Activated gamma-delta T cell treated with anti-CD3 and anti-CD28 coated beads, Interleukin-2, amount 50 U/mL, for 16 hours (primary cell): ENCODE results near the gene CNNM1.

Experiments used
- DNase-seq: peaks from one replicate; pipeline ENCODE4 v3.0.0-alpha.2; 2020; ENCODE audit warnings: low read depth

Gene CNNM1

DNA sequence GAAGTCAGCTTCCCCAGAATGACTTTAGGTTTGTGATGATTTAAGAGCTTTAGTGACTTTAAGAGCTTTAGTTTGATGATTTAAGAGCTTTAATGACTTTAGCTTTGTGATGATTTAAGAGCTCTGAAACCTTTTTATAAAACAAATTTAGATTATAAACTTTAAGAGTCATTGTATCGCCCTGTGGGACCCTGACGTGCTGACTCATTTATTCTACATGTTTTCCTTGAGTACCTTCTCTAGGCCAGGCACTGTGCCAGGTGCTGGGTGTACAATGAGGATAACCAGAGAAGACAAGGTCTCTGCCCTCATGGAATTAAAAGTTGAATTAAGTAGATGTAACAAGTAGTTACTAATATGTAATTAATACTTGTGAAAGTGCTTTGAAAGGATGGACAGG lies 45.4 kb downstream of the CNNM1 start:
- DNase-seq = no peak

DNA sequence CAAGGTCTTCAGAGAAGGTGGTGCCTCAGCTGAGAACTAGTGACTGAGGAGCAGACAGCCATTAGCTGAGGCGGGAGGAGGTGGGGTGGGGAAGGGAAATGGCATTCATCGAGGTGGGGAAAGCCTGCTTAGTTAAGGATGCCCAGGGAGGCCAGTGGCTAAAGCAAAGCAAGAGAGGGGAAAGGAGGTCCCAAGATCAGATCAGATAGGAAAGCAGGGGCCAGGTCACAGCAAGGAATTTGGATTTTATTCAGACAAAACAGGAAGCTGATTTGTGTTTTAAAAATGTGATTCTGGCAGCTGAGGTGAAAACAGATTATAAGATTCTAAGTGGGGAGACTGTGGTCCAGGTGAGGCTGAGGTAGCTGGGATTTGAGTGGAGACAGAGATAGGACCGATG lies 45.8 kb downstream of the CNNM1 start:
- no peak for DNase-seq

DNA sequence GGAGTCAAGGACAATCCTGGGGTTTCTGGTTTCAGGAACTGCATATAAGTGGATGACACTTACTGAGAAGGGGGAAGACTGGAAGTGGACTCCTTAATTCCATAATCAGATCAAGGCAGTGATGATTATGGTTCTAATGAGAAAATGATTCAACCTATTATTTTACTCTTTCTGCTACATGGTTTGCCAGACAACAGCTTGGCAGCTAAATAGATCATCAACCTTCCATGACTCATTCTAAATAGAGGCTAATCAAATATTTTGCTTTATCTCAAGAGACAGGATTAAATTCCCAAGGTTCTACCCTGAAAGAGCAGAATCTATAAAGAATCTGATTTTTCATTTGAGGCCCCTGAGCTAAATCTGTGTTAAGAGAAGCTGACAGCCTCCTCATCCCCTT lies 46.3 kb downstream of the CNNM1 start:
- DNase-seq = no peak

DNA sequence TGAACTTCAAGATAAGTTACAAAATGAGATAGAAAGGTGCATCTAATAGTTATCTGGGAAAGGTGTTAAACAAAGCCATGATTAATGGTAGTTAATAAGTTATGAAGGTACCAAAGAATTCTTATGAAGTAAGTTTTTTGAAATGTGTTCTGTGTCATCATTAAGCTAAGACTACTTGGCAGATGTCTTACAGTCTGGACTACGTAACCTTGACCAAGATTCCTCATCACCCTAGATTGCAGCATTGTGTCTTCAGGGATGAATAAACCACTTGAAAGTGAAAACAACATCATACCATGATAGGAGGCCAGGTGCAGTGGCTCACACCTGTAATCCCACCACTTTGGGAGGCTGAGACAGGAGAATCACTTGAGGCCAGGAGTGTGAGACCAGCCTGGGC lies 53.0 kb downstream of the CNNM1 start:
- DNase-seq = no peak

DNA sequence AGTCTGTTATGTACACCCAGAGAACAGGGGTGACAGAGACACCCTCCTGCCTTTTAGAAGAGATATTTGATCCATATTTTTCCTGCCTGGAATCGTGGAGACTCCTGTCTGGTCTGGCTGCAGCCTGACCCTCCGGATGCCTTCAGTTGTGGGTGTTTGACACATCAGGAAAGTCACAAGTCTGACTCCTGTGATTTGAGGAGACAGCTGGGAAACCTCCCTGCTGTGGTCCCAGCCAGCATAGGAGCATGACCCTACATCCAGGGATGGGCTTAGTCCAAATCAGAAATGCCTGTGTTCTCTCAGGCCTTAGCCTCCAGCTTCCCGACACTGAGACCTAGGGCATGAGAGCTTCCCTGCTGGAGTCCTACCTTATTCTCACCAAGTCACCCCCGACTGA lies 57.9 kb downstream of the CNNM1 start:
- DNase-seq = no peak

DNA sequence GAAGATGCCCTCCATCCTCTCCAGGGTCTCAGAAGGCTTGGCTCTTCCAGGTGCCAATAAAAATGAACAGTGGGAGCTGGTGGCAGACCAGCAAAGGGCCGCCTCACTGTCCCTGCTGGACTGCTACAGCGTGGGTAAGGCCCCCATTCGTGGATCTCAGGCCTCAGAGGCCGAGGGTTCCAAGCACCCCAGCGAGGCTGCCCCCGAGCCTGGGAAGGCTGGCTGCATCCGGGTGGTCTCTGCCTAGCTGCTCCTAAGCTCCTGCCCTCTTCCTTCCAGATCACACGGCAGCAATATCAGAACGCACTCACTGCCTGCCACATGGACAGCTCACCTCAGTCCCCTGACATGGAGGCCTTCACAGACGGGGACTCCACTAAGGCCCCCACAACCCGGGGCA lies 58.4 kb downstream of the CNNM1 start:
- no peak for DNase-seq

DNA sequence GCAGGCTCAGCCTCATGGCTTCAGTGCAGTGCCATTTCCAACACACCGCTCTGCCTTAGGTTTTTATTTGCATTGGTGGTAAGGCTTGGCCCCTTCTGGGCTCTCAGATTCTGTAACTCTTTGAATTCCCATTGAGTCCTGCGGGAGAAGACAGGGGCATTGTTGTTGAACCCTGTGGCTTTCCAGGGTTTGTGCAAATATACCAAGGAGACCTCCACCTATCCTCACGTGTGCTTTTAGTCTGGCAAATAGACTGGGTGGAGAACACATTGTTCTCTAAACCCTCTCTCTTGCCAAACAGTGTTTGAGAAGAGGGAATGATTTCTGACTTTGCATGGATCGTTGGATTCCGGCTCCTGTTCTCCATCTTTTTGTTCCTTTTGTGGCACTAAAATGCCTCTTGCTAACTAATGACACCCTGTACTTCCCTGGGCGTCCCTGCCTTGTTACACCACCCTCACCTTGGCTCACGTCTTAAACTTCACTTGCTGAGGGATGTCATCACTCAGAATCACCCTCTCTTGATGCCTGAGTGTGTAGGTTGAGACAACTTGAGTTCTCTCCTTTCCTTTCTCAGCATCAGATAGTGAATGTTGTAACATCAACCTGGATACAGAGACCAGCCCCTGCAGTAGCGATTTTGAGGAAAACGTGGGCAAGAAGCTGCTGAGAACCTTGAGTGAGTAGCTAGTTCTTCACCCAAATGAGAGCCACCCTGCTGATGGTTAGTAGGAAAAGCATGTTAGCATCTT lies 60.7 kb downstream of the CNNM1 start:
- no peak for DNase-seq

DNA sequence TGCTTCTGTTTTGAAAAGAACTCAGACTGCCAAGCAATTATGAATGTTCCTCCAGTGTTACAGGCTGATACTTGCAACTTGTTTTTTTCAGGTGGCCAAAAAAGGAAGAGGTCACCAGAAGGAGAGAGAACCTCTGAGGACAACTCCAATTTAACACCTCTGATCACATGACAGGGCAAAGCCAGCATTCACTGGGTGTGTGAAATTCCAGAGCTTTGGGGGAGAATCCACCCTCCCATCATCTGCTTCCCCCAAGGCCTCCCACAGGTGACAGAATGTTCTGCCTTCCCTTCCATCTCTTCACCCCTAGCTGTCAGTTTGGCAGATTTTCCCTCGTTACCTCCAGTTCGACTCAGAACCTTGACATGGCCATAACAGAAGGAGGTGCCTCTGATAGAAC lies 62.2 kb downstream of the CNNM1 start:
- DNase-seq = no peak

DNA sequence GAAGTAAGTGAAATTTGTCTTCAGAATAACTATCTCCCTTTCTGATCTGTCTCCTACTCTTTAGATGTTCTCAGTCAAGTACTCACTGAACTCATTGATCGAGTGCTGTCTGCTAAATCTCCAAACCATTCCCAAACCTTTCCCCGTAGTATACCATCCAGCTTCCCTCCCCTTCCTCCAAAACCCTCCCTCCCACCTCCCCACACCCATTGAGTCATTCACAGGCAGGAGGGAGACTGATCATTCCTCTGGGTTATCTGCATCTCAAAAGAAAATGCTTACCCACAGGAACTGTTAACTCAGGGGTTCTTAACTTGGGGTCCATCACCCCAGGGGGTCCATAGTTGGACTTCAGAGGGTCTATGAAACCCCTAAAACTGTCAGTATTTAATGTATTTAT lies 63.9 kb downstream of the CNNM1 start:
- no peak for DNase-seq

DNA sequence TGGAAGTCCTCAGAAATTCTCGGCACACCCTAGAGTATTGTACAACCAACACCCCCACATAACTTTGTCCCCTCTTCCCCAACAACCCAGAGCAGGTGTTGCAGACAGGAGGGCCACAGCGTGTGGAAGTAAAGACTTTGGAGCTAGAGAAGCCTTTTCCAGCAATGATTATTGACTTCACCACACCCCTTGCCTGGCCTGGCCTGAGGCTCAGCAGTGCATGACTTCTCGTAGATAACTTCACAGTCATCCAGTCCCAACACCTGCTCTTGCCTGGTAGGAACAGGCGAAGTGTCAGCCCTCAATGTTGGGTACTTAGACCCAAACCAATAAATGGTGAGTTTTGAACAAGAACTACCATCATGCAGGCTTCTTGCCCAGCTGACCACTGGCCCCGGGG lies 64.5 kb downstream of the CNNM1 start:
- no peak for DNase-seq

DNA sequence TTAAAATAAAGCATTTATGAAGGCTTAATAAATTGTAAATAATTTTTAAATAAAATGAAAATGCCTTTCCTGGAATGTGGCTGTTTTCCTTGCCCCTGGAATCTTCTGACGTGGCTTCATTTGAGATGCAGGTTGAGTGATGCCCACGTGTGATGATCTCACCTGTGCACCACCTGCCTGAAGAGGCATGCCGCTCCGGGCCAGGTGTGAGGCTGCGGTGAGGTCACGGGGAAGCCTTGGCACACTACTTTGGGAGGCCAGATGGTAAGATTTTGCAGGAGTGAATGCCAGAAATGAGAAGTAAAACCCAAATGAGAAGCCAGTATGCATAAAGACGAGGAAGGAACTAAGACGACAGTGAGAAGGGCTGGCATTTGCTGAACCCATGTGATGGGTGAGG lies 65.1 kb downstream of the CNNM1 start:
- DNase-seq = no peak

DNA sequence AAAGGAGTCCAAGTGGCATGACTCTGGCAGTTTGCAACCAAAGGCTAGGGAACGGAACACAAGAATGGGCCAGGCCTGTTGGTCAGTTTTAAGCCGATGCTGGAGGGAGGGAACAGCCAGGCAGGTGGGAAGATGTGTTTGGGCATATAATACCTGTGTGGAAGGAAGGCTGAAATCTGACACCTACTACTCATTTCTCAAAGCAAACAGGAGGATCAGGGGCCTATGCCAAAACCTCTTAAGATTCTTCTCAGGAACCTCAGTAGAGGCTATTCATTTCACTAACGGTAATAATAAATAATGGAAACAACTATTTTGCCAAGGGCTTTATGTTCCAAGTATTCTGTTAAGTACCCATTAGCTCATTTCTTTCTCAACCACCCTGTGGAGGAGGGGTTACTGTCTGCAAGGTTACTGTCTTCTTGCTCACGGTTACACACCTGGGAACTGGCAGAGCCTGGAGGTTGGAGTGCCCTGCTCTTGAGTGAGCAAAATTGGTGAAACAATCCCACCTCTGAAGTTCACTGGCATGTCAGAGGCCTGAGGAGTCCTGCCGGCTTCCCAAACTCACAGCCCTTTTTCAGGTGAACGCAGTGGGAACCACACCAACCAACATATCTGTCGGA lies 65.7 kb downstream of the CNNM1 start:
- DNase-seq = no peak

DNA sequence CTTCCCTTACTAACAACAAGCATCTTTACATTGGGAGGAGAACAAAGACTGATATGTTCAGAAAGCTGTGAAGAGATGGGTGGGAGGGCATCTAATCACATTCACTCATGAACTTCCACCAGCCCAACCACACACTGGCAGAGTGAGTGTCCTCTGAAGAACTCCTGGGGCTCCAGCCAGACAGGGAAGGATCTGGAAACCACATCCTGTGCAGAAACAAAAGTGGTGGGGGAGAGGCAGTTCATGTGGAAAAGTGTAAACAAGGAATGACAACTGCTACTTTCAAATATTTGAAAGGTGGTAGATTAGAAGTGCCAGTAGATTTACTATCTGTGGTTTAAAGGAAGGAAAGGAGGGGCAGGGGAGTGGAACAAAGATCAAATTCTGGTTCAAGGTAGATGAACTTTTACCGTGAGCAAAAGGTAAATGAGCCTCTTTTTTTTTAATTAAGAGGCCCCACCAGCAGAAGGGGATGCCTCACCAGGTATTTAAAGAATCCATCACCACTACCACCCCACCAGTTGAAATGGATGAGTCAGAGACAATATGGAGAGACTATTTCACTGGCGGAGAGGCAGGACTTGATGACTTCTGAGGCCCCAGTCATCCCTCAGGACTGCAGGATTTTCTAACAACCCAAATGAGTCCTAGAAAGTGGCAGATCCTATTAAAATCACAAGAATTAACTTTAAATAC lies 66.7 kb downstream of the CNNM1 start:
- no peak for DNase-seq

DNA sequence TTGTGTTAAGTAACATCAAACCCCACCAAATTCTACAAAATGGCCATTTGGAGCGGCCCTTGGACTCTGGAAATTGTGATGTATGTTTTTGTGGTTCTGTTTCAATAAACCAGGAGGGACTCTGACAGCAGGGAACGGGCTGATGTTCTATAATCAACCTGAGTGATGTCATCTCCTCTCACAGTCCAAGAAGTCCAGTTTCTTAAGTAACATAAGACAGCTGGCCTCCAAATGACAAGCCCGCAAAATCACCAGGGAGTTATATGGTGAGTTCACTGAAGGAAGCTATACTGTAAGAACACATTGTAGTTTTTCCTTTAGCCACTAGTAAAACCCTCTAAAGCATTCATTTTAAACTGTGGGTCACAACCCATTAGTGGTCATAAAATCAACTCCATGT lies 67.3 kb downstream of the CNNM1 start:
- DNase-seq = no peak

DNA sequence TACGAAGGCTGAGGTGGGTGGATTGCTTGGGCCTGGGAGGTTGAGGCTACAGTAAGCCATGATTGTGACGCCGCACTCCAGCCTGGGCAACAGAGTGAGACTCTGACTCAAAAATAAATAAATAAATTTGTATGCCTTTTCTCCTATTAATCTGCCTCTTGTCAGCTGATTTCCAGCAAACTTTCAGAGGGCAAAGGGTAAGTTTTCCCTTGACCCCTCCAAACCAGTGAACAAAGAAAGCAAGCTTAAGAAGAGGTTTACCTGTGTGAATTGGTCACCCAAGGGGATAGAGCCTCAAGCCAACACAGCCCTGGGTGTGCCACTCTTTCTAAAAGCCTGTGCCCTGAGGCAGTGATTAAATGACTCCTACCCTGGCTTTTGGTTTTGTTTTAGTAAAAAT lies 70.5 kb downstream of the CNNM1 start:
- DNase-seq = no peak

DNA sequence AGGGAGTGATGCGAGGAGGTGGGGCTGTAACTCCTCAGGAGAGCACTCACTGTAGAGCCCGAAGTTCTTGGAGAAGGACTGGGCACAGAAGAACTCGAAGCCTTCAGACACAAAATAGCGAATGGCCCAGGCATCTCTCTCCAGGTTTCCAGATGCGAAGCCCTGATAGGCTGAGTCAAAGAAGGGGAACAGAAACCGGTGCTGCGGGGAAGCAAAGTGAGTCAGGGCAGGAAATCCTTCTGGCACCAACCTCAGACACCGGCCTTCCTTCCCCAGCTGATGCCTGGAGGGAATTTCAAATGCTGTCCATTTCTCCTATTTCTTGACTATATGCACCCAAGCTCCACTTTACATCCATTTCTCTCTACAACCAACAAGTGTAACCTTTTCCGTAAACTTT lies 74.5 kb downstream of the CNNM1 start:
- no peak for DNase-seq

DNA sequence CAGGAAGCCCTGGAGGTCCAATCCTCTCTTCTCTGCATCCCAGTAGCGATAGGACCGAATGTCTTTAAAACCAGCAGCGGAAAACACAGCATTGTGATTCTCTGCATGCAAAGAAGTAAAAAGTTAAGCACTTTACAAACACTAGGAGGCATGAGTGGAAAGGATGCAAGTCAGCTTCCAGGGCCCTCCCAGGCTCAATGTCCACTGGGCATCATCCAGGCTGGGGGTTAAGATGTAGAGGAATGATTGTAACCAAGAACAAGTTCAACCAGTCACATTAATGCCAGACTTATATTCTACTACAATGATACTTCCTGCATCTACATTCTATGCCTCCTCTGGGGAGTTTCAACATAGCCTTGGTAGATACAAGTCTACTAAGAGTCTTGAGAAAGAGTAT lies 77.0 kb downstream of the CNNM1 start:
- no peak for DNase-seq

DNA sequence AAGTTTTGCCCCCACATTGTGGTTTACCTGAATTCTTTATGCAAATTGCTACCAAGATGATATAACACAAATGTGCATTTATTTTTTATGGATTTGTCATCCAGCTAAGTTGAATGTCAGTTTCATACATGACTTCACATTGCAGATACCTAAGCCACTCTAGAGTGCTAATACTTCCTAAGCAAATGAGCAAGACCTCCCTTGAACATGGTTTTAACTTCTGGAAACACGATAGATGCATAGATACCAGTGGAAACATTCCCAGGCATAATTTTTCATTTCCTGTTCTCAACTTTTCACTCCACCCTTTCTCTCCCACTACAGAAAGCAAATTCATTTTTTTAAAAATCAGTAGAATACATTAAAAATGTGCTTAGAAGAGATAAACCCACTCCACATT lies 81.0 kb downstream of the CNNM1 start:
- DNase-seq = no peak

DNA sequence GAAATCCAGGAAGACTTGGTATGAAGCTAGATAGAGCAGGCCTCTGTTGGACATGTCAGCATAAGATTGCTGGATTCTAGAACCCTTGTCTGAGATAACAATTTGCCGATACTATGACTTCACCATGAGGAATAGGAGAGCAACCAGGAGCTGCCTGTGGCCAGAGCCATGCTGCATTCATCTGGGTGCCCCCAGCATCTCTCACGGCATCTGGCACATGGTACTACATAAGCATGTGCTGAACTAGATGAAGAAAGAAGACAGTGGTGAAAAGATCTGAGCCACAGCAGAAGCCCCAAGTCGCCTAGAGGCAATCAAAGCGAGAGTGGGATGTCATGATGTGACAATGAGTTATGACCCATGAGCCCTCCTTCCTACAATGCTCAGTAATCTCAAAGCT lies 81.7 kb downstream of the CNNM1 start:
- DNase-seq = no peak

DNA sequence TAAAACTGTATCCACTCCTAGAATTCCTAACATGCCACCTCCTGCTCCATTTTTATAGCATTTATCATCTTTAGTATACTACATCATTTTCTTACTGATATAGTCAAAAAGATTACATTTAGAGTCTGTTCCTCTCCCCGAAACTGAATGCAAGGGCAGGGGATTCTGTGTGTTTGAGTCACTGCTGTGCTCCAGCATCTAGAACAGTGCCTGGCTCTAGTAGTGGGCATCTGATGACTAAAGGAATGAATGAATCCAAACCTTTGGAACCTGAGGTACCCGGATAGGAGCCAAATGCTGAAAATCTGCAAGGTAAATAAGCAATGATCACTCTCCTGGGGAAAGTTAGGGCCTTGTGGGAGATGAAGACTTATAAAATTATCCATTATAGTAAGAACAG lies 82.4 kb downstream of the CNNM1 start:
- no peak for DNase-seq

DNA sequence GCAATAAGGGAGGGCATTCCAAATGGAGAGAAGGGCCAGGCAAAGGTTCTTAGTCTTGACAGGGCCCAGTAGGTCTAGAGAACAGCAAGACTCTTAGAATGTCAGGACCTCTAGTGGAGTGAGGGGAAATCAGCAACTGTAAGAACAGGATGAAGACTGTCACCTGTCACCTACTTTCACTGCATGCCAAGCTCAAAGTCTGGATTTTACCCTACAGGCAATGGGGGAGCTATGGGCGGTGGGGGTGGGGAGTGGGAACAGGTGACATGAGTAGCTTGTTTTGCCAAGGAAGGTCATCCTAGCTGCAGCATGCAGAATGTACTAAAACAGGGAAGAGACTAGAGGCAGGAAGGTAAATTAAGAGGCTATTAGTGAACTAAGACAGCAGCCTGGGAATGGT lies 82.9 kb downstream of the CNNM1 start:
- DNase-seq = no peak

DNA sequence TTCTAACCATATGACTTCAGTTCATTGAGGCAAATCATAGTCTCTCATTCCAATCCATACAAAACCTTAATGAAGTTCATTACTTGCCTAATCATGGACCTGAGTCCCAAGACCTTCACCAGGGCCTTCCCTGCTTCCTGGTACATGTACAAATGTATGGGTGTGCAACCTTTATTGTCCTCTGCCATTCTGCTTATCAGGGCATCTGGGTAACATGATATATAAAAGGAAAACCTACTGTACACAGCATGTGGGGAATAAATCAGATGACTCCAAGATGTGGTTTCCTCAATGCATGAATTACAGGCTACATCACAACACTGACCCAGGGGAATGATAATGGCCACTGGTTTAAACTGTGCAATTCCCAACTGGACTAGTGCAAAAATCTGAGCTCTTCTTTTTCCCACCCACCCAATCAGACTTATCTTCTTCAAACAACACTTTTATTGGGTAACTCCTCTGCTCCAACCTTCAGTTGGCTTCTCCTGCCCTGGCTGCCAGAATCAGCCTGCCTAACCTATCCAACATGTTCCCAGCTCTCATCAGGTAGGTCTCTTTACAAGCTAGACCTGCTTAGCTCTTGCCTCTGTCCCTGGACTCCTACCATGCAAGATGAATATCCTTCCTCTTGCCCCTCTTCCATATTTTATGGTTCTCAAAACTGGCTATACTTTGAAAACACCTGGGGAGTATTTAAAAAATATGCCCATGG lies 89.9 kb downstream of the CNNM1 start:
- DNase-seq = no peak

DNA sequence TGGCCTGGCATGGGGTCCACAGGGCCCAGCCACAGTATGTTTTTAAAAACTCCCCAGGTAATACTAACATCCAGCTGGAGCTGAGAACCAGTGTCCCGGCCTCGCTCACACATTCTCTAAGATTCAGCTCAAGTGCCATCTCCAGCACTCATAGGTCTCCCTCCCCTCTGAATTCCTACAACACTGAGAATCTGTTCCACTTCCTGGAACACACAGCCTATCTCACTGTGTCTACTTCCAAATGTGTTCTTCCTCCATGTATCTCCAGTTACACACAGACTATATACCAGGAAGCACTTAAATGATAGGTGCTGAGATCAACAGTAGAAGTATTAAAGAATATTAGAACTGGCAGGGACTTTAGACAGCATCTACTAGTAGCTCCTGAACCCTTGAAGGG lies 90.5 kb downstream of the CNNM1 start:
- DNase-seq = no peak
